GM18507 (cell line): ENCODE measurements around the gene TUBA3C.
"Not testable (repeated sequence)": the region's sequence is repeated elsewhere in the genome, so short reads cannot be mapped to it uniquely, and the experiment has no call there.

Experiments
- DNase-seq: peaks from one replicate; pipeline ENCODE4 v3.0.0; 2011; ENCODE audit warnings: low read depth; ENCODE audit not compliant: insufficient read length; ENCODE audit errors: extremely low spot score
- FAIRE-seq: peaks from 2 replicates; lab custom pipeline; 2011; peaks lifted over from hg19 to GRCh38; lab: Jason Lieb, UNC

The TUBA3C gene

DNA sequence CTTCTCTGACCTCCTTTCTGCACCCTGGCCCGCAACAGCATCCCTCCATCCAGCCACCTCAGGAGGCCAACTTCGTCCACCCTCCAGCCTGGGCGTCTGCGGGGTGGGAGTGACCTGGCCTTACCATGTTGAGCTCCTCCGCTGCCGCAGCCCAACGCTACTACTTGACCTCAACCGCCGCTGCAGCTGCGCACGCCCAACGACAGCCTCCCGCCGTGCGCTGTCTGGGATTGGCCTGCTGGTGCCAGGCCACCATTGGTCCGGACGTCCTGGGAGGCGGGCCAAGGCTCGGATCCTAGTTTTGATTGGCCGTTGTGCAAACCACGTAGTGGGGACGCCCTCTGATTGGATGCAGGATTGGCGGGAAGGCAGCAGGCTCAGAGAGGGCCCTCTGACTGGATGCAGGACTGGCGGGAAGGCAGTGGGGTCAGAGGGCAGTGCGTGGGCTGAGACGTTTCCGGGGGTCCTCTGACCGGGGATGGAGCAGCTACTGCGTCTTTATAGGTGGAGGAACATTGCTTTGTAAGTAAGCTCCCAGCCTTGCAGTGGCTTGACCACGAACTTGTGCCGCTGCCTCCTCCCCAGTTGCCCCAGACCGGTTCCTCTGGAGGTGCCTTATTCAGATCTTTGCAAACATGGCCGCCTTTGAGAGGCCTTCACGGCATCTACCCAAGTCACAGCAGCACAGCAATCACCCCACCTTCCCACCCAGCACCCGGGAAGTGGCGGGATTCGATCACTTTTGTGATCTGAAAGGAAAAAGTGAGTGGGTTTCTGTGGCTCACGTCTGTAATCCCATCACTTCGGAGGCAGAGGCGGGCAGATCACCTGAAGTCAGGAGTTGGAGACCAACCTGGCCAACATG is at the start of gene TUBA3C:
Gene TUBA3C, minus strand, starts transcription at position 204 of the 865 bp plus-strand sequence. Its CDS starts 77 bp downstream, at position 127.
- FAIRE-seq, result no peak

DNA sequence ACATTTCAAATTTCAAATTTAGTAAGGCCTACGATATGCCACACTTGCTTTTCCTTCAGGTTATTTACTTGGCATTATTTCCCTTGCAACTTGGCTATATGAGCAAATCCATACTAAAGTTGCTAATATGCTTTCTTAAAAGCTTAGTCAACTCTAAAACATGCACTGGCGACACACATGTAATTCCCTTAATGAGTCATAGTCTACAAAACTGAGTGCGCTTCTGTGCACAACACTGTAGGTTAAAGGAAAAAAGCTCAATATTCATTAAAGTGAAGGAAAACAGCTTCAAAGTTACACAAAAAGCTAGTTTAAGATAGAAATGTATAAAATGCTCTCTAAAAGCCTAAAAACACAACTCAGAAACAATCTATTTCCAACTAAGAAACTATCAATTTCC is 25.8 kb upstream of the TUBA3C start:
- DNase-seq, FAIRE-seq: not testable (repeated sequence)

More for the DNA sequence above, at the start of gene TUBA3C:
- DNase-seq, result no peak

- not testable (repeated sequence) for FAIRE-seq
Observed at GRCh38 chr13:19192622-19193021, 11.0 kb upstream of the TUBA3C start.

DNA sequence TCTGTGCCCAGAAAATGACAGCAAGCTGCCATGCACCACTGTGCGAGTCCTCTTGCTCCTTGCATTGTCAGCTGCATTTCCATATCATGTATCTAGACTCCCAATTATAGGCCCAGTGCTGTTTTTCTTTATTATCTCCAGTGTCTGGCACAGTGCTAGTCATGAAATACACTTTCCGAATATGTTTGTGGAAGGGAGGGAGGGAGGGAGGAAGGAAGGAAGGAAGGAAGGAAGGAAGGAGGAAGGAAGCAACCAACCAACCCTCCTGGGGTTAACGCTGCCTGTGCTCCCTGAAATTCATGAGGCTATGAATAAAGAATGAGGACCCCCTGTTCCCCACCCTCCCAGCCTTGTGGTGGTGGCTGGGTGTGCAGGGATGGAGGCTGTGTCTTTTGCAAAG is 8.3 kb upstream of the TUBA3C start:
- not testable (repeated sequence) for FAIRE-seq, DNase-seq

More at GRCh38 chr13:19192622-19193021, 11.0 kb upstream of the TUBA3C start:
- not testable (repeated sequence) for DNase-seq

GRCh38 chr13:19189368-19189767 is 7.7 kb upstream of the TUBA3C start:
- not testable (repeated sequence) for FAIRE-seq, DNase-seq

DNA sequence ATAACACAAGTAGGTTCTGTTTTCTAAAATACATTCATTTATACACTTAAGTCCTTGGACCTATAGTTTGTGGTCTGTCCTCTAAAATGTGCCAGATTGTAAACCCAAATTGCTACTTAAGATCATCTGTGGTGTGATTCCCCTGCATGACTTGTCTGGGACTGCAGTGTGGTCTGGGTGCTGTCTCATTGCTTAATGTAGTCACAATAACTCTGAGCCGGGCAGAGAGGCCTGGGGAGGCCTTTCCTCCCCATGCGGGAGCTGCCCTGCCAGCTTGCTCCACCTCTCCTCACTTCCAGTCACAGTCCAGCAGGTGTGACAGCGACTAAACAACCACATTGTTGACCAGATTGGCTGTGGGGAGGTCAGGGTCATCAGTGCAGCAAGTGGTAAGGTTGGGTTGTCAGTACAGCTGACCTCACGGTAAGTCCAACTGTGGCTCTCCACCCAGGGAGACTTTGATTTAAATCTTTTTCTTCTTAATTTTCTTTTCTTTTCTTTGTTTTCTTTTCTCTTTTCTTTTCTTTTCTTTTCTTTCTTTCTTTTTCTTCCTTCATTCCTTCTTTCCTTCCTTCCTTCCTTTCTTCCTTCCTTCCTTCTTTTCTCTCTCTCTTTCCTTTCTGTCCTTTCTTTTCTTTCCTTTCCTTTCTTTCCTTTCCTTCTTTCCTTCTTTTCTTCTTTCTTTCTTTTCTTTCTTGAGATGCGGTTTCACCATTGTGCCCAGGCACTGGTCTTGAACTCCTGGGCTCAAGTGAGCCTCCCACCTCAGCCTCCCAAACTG is 4.4 kb upstream of the TUBA3C start:
- no peak for DNase-seq
- no peak for FAIRE-seq

- no peak for FAIRE-seq
Observed at GRCh38 chr13:19185086-19185864, 3.7 kb upstream of the TUBA3C start.

GRCh38 chr13:19184176-19184575 is 2.6 kb upstream of the TUBA3C start:
- FAIRE-seq, result no peak
- DNase-seq, result no peak

More at GRCh38 chr13:19185086-19185864, 3.7 kb upstream of the TUBA3C start:
- no peak for DNase-seq

DNA sequence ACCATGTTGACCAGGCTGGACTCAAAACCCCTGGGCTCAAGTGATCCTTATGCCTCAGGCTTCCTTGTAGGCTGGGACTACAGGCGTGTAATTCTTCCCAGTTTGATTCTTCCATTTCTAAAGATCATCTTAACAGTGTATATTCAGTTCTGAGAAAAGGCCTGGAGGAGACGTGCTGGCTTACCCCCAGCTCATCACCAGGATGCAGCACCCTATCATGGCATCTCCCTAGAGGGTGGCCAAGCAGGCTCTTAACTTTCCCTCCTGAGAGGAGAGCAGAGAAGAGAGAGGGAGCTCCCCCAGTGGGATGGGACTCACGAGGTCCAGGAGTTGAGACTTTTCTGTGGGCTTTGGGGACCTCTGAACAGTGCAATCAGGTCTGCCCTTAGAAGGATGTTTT is 2.1 kb upstream of the TUBA3C start:
- FAIRE-seq (no peak), DNase-seq (no peak)

- FAIRE-seq, result no peak
- DNase-seq, result no peak
Observed at GRCh38 chr13:19182536-19182935, 912 bp upstream of the TUBA3C start.

DNA sequence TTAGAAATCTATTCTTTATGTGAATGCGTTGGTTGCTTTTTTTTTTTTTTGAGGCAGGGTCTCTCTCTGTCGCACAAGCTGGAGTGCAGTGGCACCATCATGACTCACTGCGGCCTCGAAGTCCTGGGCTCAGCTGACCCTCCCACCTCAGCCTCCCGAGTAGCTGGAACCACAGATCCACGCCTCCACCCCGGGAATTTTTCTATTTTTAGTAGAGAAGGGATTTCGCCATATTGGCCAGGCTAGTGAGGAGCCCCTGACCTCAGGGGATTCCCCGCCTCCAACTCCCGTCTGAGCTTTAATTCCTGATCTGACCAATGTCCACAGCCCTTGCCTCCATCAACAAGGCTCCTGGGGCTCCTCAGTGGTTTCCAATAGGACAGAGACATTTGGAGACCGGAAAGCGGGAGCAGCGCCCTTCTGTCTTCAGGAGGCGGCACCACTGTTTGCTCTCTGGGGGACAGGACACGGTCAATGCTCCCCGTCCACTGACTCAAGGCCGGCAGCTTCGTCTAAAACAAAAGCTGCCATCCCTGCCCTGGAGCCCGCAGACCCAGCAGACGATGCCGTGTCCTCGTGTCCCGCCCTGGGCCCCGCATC is 503 bp downstream of the TUBA3C start:
- FAIRE-seq (no peak), DNase-seq (no peak)

DNA sequence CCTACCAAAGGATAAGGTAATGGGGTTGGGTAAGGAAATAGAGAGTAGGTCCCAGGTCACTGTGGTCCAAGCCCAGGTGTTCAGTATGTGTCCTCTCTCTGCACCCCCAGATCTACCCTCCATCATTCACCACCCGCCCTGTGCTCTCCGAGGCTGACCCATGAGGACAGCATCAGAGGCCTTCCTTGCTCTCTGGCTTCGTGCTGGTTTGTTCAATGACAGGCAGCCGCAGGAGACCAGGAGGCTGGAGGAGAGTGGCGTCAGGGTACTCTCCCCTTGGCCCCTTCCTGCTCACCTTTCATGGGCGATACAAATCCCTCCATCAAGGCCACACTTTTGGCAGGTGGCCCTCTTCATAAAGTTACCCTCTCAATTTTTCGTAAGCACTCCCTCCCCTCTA is 1.7 kb downstream of the TUBA3C start:
- FAIRE-seq, result no peak
- no peak for DNase-seq

- DNase-seq, result no peak
- no peak for FAIRE-seq
Observed at GRCh38 chr13:19178901-19179593, 2.6 kb downstream of the TUBA3C start.

DNA sequence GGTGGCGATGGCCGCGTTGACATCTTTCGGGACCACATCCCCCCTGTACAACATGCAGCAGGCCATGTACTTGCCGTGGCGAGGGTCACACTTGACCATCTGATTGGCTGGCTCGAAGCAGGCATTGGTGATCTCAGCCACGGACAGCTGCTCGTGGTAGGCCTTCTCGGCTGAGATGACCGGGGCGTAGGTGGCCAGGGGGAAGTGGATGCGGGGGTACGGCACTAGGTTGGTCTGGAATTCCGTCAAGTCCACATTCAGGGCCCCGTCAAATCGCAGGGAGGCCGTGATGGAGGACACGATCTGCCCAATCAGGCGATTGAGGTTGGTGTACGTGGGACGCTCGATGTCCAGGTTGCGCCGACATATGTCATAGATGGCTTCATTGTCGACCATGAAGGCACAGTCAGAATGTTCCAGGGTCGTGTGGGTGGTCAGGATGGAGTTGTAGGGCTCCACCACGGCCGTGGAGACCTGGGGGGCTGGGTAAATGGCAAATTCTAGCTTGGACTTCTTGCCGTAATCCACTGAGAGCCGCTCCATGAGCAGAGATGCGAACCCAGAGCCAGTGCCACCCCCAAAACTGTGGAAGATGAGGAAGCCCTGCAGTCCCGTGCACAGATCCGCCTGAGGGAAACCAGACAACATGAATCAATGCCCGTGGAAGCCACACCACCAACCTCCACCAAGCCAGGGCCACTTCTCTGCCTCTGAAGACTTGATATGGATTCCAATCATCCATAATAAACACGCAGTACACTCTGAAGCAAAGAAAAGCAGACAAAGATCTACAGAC is 4.4 kb downstream of the TUBA3C start:
- not testable (repeated sequence) for DNase-seq, FAIRE-seq

DNA sequence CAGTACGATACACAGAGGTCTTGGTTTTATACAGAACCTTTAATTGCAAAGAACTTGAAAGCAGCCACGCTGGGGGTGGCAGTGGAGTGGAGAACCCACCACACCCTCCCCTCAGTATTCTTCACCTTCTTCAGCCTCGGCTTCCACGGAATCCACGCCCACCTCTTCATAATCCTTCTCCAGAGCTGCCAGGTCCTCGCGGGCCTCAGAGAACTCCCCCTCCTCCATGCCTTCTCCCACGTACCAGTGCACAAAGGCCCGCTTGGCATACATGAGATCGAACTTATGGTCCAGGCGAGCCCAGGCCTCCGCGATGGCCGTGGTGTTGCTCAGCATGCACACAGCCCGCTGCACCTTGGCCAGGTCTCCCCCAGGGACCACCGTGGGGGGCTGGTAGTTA is 7.9 kb downstream of the TUBA3C start:
- FAIRE-seq, result no peak
- no peak for DNase-seq

- DNase-seq (no peak), FAIRE-seq (no peak)
Observed at GRCh38 chr13:19172647-19173030, 9.0 kb downstream of the TUBA3C start.

DNA sequence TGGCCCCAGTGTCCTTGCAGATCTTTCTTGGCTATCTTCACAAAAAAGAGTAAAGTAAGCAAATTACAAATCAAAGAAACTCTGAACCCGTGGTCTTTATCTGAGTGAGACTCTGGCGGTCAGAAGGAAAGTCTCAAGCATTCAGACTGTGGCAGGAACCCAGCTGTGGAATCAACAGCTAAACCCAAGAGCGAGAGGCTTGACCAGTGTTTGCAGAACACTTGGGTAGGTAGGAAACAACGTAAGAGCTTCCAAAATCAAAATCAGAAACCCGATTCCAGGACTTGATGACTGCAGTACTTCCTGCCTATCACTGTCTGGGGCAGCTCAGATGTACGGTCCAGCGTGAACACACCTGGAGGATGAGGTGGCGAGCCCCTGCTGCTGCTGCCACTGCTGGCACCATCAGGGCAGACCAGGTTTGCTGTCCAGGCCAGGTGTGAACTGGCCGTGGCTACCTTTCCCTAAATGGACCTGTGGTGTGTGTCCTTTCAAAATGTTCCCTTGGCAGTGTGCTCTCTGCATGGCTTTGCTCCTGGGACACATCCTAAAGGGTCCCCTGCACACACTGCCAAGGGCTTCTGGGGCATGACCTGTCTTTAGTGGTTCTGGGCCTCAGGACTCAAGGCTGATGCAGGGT is 9.5 kb downstream of the TUBA3C start:
- DNase-seq, result no peak
- FAIRE-seq, result no peak

DNA sequence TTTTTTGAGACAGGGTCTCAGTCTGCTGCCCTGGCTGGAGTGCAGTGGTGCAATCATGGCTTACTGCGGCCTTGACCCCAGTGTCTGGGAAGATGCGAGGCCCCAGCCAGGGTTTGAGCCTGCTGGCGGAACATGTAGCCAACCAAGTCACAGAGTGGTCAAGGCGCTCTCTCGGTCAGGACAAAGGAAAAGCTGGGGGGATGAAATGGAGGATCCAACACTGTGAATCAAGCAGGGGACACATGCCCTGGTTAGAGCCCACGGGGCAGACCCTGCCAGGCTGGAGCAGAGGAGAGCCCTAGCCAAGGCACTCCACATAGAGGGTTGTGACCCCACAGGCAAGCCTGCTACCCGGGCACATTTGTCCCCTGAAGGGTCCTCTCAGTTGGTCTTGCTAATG is 10.1 kb downstream of the TUBA3C start:
- no peak for DNase-seq
- FAIRE-seq, result no peak
